HPDE6-E6E7 (cell line): ENCODE results near the gene FAM200B.
"Not testable (repeated sequence)": the region's sequence is repeated elsewhere in the genome, so short reads cannot be mapped to it uniquely, and the experiment has no call there.

Source experiments
- DNase-seq: peaks from one replicate; pipeline ENCODE4 v3.0.0; 2011; ENCODE audit warnings: missing footprints; ENCODE audit errors: extremely low spot score

FAM200B gene

GRCh38 chr4:15695729-15696128 lies 14.1 kb downstream of the FAM200B start:
- DNase-seq, result no peak

GRCh38 chr4:15696866-15697265 lies 15.2 kb downstream of the FAM200B start:
- DNase-seq, result no peak

- DNase-seq, result no peak
Measured at GRCh38 chr4:15702941-15703403, 21.3 kb downstream of the FAM200B start, which contains the start of gene BST1. Gene BST1, plus strand, starts transcription at chr4:15703065. Its CDS starts 80 bp downstream, at chr4:15703145.

- no peak for DNase-seq
Measured at GRCh38 chr4:15703439-15703838, 21.8 kb downstream of the FAM200B start.

- DNase-seq, result no peak
Measured at GRCh38 chr4:15704129-15704528, 22.5 kb downstream of the FAM200B start.

- no peak for DNase-seq
Measured at GRCh38 chr4:15706646-15707362, 25.2 kb downstream of the FAM200B start.

GRCh38 chr4:15707363-15707715 lies 25.7 kb downstream of the FAM200B start:
- DNase-seq, result no peak

- no peak for DNase-seq
Measured at GRCh38 chr4:15711762-15712161, 30.1 kb downstream of the FAM200B start.

- no peak for DNase-seq
Measured at GRCh38 chr4:15712214-15712613, 30.6 kb downstream of the FAM200B start.

- DNase-seq, result no peak
Measured at GRCh38 chr4:15714141-15714540, 32.5 kb downstream of the FAM200B start.

GRCh38 chr4:15714646-15715435 lies 33.2 kb downstream of the FAM200B start:
- no peak for DNase-seq

- no peak for DNase-seq
Measured at GRCh38 chr4:15716115-15716514, 34.5 kb downstream of the FAM200B start.

GRCh38 chr4:15717086-15717485 lies 35.5 kb downstream of the FAM200B start:
- no peak for DNase-seq

- DNase-seq, result no peak
Measured at GRCh38 chr4:15717657-15718416, 36.2 kb downstream of the FAM200B start.

- no peak for DNase-seq
Measured at GRCh38 chr4:15718465-15718864, 36.8 kb downstream of the FAM200B start.

GRCh38 chr4:15718959-15719358 lies 37.3 kb downstream of the FAM200B start:
- no peak for DNase-seq

GRCh38 chr4:15719506-15719905 lies 37.9 kb downstream of the FAM200B start:
- DNase-seq, result no peak

GRCh38 chr4:15720851-15721250 lies 39.2 kb downstream of the FAM200B start:
- DNase-seq, result no peak

GRCh38 chr4:15725608-15726007 lies 44.0 kb downstream of the FAM200B start:
- DNase-seq, result no peak

GRCh38 chr4:15729910-15730533 lies 48.4 kb downstream of the FAM200B start:
- DNase-seq, result peak; percentile 40

- DNase-seq, result not testable (repeated sequence)
Measured at GRCh38 chr4:15733061-15733460, 51.4 kb downstream of the FAM200B start.

GRCh38 chr4:15735536-15735935 lies 53.9 kb downstream of the FAM200B start:
- no peak for DNase-seq
